OCI-LY3 (cell line): ENCODE data around the gene CCDC178.

Experiments used
- H2AFZ ChIP-seq: fragments of 200-600, 300-600 bp; shearing (Covaris generic); 2 replicates; pipeline ENCODE4 v1.6.0; 2014; ENCODE audit warnings: antibody characterized with exemption, low read depth, low read length
- H3K27ac ChIP-seq: fragments of 200-600, 300-600 bp; sonication (generic); 2 replicates; pipeline ENCODE4 v1.5.1; 2014; ENCODE audit warnings: mild to moderate bottlenecking, low read length, moderate library complexity, mixed read lengths
- H3K27me3 ChIP-seq: fragments of 200-600, 300-600 bp; sonication (generic); 2 replicates; pipeline ENCODE4 v1.6.1; 2014; ENCODE audit warnings: low read depth, low read length, mixed read lengths
- H3K36me3 ChIP-seq: fragments of 200-600, 300-600 bp; sonication (generic); replicated peaks from 2 replicates; pipeline ENCODE3; 2014; ENCODE audit warnings: low read depth, low read length, mixed read lengths
- H3K4me1 ChIP-seq: fragments of 300-600, 200-600 bp; sonication (generic); 2 replicates; pipeline ENCODE4 v1.6.1; 2014; ENCODE audit warnings: low read length, mixed read lengths
- H3K4me2 ChIP-seq: fragments of 200-600, 300-600 bp; sonication (generic); 2 replicates; pipeline ENCODE4 v1.6.1; 2014; ENCODE audit warnings: low read length, mixed read lengths
- H3K4me3 ChIP-seq: fragments of 300-600, 200-600 bp; sonication (generic); 2 replicates; pipeline ENCODE4 v1.5.1; 2014; ENCODE audit warnings: antibody characterized with exemption, mild to moderate bottlenecking, low read length, moderate library complexity
- H3K79me2 ChIP-seq: fragments of 300-600, 200-600 bp; shearing (Covaris generic); 2 replicates; pipeline ENCODE4 v1.6.1; 2014; ENCODE audit warnings: mild to moderate bottlenecking, low read length, mixed read lengths
- H3K9ac ChIP-seq: fragments of 300-600, 200-600 bp; shearing (Covaris generic); 2 replicates; pipeline ENCODE4 v1.6.0; 2014; ENCODE audit warnings: mild to moderate bottlenecking, low read length, moderate library complexity
- H3K9me3 ChIP-seq: fragments of 200-600, 300-600 bp; shearing (Covaris generic); 2 replicates; pipeline ENCODE4 v1.6.1; 2014; ENCODE audit warnings: low read length, mixed read lengths; ENCODE audit not compliant: insufficient read depth
- H4K20me1 ChIP-seq: fragments of 200-600, 300-600 bp; sonication (generic); 2 replicates; pipeline ENCODE4 v1.6.1; 2016; ENCODE audit warnings: low read length, mixed read lengths; ENCODE audit not compliant: insufficient read depth
- EZH2phosphoT487 ChIP-seq: fragments of 200-600 bp; shearing (Covaris generic); IDR thresholded peaks from 2 replicates; pipeline ENCODE4 v1.6.1; 2018; ENCODE audit warnings: antibody characterized with exemption, mixed run types, low read depth
- TF ChIP-seq, protein P1 (sequence below): fragments of 200-600, 300-600 bp; sonication (generic); IDR thresholded peaks from 2 replicates; pipeline ENCODE4 v1.5.1; 2014; ENCODE audit warnings: antibody characterized with exemption, low read length, low read depth

The CCDC178 gene

DNA sequence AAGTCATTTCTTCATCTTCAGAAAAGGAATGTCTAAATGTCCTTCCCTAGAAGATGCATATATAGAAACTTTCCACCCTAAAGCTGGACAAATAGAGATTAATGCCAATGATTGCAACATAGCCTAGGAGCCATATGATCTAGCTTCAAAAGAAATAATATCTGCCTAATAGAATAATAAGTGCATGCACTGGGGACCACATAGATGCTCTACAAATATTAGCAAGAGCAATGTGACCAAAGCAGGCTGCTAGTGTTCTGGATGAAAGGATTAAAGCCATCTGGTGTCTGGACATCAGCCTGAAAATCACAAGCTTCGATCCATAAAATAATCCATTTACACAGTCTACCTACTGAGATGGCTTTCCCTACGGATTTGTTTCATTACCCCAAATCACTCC, 387.6 kb downstream of the CCDC178 start:
- H3K4me2 ChIP-seq = no peak overlapping the region
- no peaks in the 10 kb centered on the region for H3K79me2 ChIP-seq
- no peak for TF ChIP-seq EZH2phosphoT487
- TF ChIP-seq, protein P1, sequence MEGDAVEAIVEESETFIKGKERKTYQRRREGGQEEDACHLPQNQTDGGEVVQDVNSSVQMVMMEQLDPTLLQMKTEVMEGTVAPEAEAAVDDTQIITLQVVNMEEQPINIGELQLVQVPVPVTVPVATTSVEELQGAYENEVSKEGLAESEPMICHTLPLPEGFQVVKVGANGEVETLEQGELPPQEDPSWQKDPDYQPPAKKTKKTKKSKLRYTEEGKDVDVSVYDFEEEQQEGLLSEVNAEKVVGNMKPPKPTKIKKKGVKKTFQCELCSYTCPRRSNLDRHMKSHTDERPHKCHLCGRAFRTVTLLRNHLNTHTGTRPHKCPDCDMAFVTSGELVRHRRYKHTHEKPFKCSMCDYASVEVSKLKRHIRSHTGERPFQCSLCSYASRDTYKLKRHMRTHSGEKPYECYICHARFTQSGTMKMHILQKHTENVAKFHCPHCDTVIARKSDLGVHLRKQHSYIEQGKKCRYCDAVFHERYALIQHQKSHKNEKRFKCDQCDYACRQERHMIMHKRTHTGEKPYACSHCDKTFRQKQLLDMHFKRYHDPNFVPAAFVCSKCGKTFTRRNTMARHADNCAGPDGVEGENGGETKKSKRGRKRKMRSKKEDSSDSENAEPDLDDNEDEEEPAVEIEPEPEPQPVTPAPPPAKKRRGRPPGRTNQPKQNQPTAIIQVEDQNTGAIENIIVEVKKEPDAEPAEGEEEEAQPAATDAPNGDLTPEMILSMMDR = no peak
- no peaks in the 10 kb centered on the region for H3K4me1 ChIP-seq
- H3K9ac ChIP-seq = no peak overlapping the region
- no peaks in the 10 kb centered on the region for H3K27me3 ChIP-seq
- H3K9me3 ChIP-seq = no peaks in the 10 kb centered on the region
- no peaks in the 10 kb centered on the region for H3K36me3 ChIP-seq
- no peak overlapping the region for H3K27ac ChIP-seq
- no peaks in the 10 kb centered on the region for H4K20me1 ChIP-seq
- H2AFZ ChIP-seq = no peak overlapping the region
- H3K4me3 ChIP-seq = no peak overlapping the region

GRCh38 chr18:33051407-33051806, 389.1 kb downstream of the CCDC178 start:
- TF ChIP-seq EZH2phosphoT487 = no peak
- TF ChIP-seq, protein P1 = no peak
- no peaks in the 10 kb centered on the region for H3K27me3 ChIP-seq
- H4K20me1 ChIP-seq = no peaks in the 10 kb centered on the region
- H3K9ac ChIP-seq = no peak overlapping the region
- no peaks in the 10 kb centered on the region for H3K9me3 ChIP-seq
- H3K79me2 ChIP-seq = no peaks in the 10 kb centered on the region
- H3K4me1 ChIP-seq = no peaks in the 10 kb centered on the region
- H3K4me3 ChIP-seq = no peak overlapping the region
- H3K4me2 ChIP-seq = no peak overlapping the region
- H3K27ac ChIP-seq = no peak overlapping the region
- H3K36me3 ChIP-seq = no peaks in the 10 kb centered on the region
- no peak overlapping the region for H2AFZ ChIP-seq

GRCh38 chr18:33040213-33040612, 400.3 kb downstream of the CCDC178 start:
- Histone ChIP-seq H4K20me1 (no peaks in the 10 kb centered on the region), H2AFZ (no peak overlapping the region), H3K9ac (no peak overlapping the region), H3K4me2 (no peak overlapping the region), H3K27ac (no peak overlapping the region), H3K4me3 (no peak overlapping the region), H3K79me2 (no peaks in the 10 kb centered on the region), H3K9me3 (0 out of 2 replicates have a peak, but pooled peaks cover 4% of the 10 kb centered on the region), H3K36me3 (no peaks in the 10 kb centered on the region), H3K27me3 (no peaks in the 10 kb centered on the region), H3K4me1 (no peaks in the 10 kb centered on the region)
- TF ChIP-seq EZH2phosphoT487 = no peak
- TF ChIP-seq, protein P1 = no peak

DNA sequence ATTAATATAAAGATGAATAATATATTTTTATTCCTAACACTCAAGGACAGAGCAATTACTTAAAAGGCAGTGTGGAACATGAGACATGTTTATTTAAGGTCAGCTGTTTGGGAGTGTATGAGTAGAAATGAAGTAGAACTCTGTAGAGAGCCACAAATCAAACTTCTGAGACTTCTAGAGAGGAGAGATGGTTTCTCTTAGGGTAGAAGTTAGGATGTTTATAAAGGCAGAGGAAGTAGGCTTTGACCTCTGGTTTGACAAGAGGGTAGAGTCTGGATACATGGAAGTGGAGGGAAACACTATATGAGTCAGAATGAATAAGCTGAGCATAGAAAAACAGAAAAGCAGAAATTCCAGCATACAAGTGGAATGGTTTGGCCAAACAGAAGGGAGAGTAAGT, 405.6 kb downstream of the CCDC178 start:
- no peaks in the 10 kb centered on the region for H3K27me3 ChIP-seq
- no peaks in the 10 kb centered on the region for H4K20me1 ChIP-seq
- H3K79me2 ChIP-seq = no peaks in the 10 kb centered on the region
- H3K36me3 ChIP-seq = no peaks in the 10 kb centered on the region
- H3K9ac ChIP-seq = no peak overlapping the region
- no peak overlapping the region for H3K27ac ChIP-seq
- H3K4me1 ChIP-seq = no peaks in the 10 kb centered on the region
- TF ChIP-seq EZH2phosphoT487 = no peak
- TF ChIP-seq, protein P1 = no peak
- no peak overlapping the region for H3K4me3 ChIP-seq
- no peak overlapping the region for H3K4me2 ChIP-seq
- no peak overlapping the region for H2AFZ ChIP-seq
- H3K9me3 ChIP-seq = no peaks in the 10 kb centered on the region
